Stimulated activated CD4-positive, alpha-beta T cell treated with anti-CD3 and anti-CD28 coated beads, Interleukin-1b, Interleukin-23, amount 100 ng/mL, for 24 hours (primary cell): ENCODE data around the gene SRPRB.
"Not testable (repeated sequence)": the region's sequence is repeated elsewhere in the genome, so short reads cannot be mapped to it uniquely, and the experiment has no call there.

Experiments used
- DNase-seq, 4 experiments: peaks; one replicate each; pipeline ENCODE4 v3.0.0-alpha.2; 2020; ENCODE audit warnings: low read depth in 4 of 4, low spot score in 1 of 4

Gene SRPRB

GRCh38 chr3:133777807-133778568 is 27.6 kb upstream of the SRPRB start:
- DNase-seq, result no peak

GRCh38 chr3:133779626-133780203 is 25.9 kb upstream of the SRPRB start:
- no peak for DNase-seq

- DNase-seq, result not testable (repeated sequence)
These were observed 24.9 kb upstream of the SRPRB start for GRCh38 chr3:133780756-133781155.

GRCh38 chr3:133781570-133781969 is 24.0 kb upstream of the SRPRB start:
- no peak for DNase-seq

- DNase-seq, result no peak
These were observed 23.2 kb upstream of the SRPRB start for GRCh38 chr3:133782454-133782853.

- no peak for DNase-seq
These were observed 21.9 kb upstream of the SRPRB start for GRCh38 chr3:133783762-133784161.

- DNase-seq, result no peak
These were observed 17.6 kb upstream of the SRPRB start for GRCh38 chr3:133788024-133788423.

- no peak for DNase-seq
These were observed 13.3 kb upstream of the SRPRB start for GRCh38 chr3:133792171-133792763.

- no peak for DNase-seq
These were observed 8.1 kb upstream of the SRPRB start for GRCh38 chr3:133797396-133798105.

GRCh38 chr3:133799794-133800585 is 5.6 kb upstream of the SRPRB start:
- no peak for DNase-seq

GRCh38 chr3:133803469-133803868 is 2.1 kb upstream of the SRPRB start:
- no peak for DNase-seq

- DNase-seq, result no peak
These were observed 719 bp upstream of the SRPRB start for GRCh38 chr3:133804896-133805295.

GRCh38 chr3:133805384-133805701 is 272 bp upstream of the SRPRB start:
- DNase-seq, result no peak

GRCh38 chr3:133812872-133813271 is 7.3 kb downstream of the SRPRB start:
- DNase-seq, result no peak

- no peak for DNase-seq
These were observed 9.8 kb downstream of the SRPRB start for GRCh38 chr3:133815386-133815785.

GRCh38 chr3:133820129-133820528 is 14.5 kb downstream of the SRPRB start:
- DNase-seq, result no peak

GRCh38 chr3:133820889-133821675 is 15.5 kb downstream of the SRPRB start:
- DNase-seq, result no peak

GRCh38 chr3:133821767-133822638 is 16.4 kb downstream of the SRPRB start:
- no peak for DNase-seq

GRCh38 chr3:133824961-133825485 is 19.4 kb downstream of the SRPRB start:
- DNase-seq, result no peak
